B cell (primary cell): ENCODE data around the gene MND1. TPM values are rescaled to one million over a fixed set of nuclear protein-coding genes. Genes with fewer than 3 reads are reported as not detected.

Source experiments
- ATAC-seq: fragments of 200-7000 bp; cut with Tn5 transposase; one replicate; pipeline ENCODE4 v1.10.0; 2021; ENCODE audit warnings: low read depth, mild to moderate bottlenecking, moderate number of reproducible peaks, moderate library complexity
- CTCF ChIA-PET: fragments of 350-600 bp; sonication (Branson Sonifier 250); formaldehyde crosslinking; loops from one replicate; lab custom pipeline; 2021; ENCODE audit warnings: antibody characterized with exemption, inconsistent platforms; lab: Charles Lee
- POLR2A ChIA-PET: fragments of 350-600 bp; sonication (Branson Sonifier 250); formaldehyde crosslinking; loops from one replicate; lab custom pipeline; 2021; ENCODE audit warnings: antibody characterized with exemption; lab: Charles Lee
- DNase-seq: peaks from one replicate; pipeline ENCODE4 v3.0.0; 2013
- H2AFZ ChIP-seq: 2 replicates; pipeline ENCODE4 v1.6.1; 2012; ENCODE audit warnings: mild to moderate bottlenecking, low read depth, low read length; ENCODE audit not compliant: insufficient read depth, poor library complexity, severe bottlenecking
- H3K27ac ChIP-seq, 2 donors: 1 replicate in 1 of 2; 2 replicates in 1 of 2; pipeline ENCODE4 v1.5.1; 2012 to 2013; ENCODE audit warnings: low read length in 2 of 2, mild to moderate bottlenecking in 2 of 2, moderate library complexity in 1 of 2
- H3K27me3 ChIP-seq, 4 experiments: fragments of 200-600 bp in 1 of 4; sonication (generic) in 1 of 4; replicated peaks in 1 of 4; 1 replicate in 2 of 4; 2 replicates in 2 of 4; pipeline versions ENCODE4 v1.6.1 to v1.7.0; 2013 to 2016; ENCODE audit warnings: low read length in 3 of 4, mild to moderate bottlenecking in 2 of 4, mixed read lengths in 1 of 4, moderate library complexity in 1 of 4; ENCODE audit not compliant: insufficient read depth in 4 of 4, control insufficient read depth in 3 of 4; ENCODE audit errors: control extremely low read depth in 1 of 4
- H3K36me3 ChIP-seq, 2 experiments: replicated peaks in 1 of 2; 1 replicate in 1 of 2; 2 replicates in 1 of 2; pipeline versions ENCODE4 v1.6.1 to v1.7.1; 2013; ENCODE audit warnings: low read length in 1 of 2; ENCODE audit not compliant: insufficient read depth in 2 of 2, control insufficient read depth in 1 of 2; ENCODE audit errors: control extremely low read depth in 1 of 2, extremely low read depth in 1 of 2
- H3K4me1 ChIP-seq, 2 donors: fragments of 200-600 bp in 1 of 2; sonication (generic) in 1 of 2; 1 replicate in 1 of 2; 2 replicates in 1 of 2; pipeline versions ENCODE4 v1.5.1 to v1.6.1; 2013 to 2017; ENCODE audit warnings: low read length in 2 of 2; ENCODE audit not compliant: control insufficient read depth in 2 of 2, insufficient read depth in 2 of 2
- H3K4me2 ChIP-seq: replicated peaks from 2 replicates; pipeline ENCODE3; 2012; ENCODE audit warnings: mild to moderate bottlenecking, low read depth, low read length; ENCODE audit not compliant: poor library complexity, severe bottlenecking
- H3K4me3 ChIP-seq, 5 experiments: fragments of 200-600 bp in 1 of 5; sonication (generic) in 1 of 5; 1 replicate in 3 of 5; 2 replicates in 2 of 5; pipeline versions ENCODE4 v1.5.1 to v1.7.0; 2011 to 2016; ENCODE audit warnings: low read length in 4 of 5, mild to moderate bottlenecking in 4 of 5, low read depth in 2 of 5, control low read depth in 1 of 5, moderate library complexity in 1 of 5; ENCODE audit not compliant: insufficient read depth in 1 of 5; ENCODE audit errors: control extremely low read depth in 1 of 5, extremely low read depth in 1 of 5
- H3K79me2 ChIP-seq: fragments of 200-600 bp; sonication (generic); one replicate; pipeline ENCODE4 v1.6.0; 2016; ENCODE audit warnings: low read length; ENCODE audit not compliant: control insufficient read depth, insufficient read depth
- H3K9ac ChIP-seq: fragments of 200-600 bp; sonication (generic); 2 replicates; pipeline ENCODE4 v1.6.1; 2017; ENCODE audit warnings: mild to moderate bottlenecking, low read length, moderate library complexity
- H3K9me3 ChIP-seq, 3 donors: one replicate each; pipeline versions ENCODE4 v1.6.1 to v1.7.1; 2013; ENCODE audit warnings: low read length in 2 of 3; ENCODE audit not compliant: control insufficient read depth in 2 of 3, insufficient read depth in 1 of 3; ENCODE audit errors: control extremely low read depth in 1 of 3
- H4K20me1 ChIP-seq: 2 replicates; pipeline ENCODE4 v1.6.0; 2012; ENCODE audit warnings: mild to moderate bottlenecking, low read length; ENCODE audit not compliant: insufficient read depth, control insufficient read depth, poor library complexity, severe bottlenecking
- H3K27ac Mint-ChIP-seq: one replicate; pipeline ENCODE4 v1.8.0; 2021; ENCODE audit warnings: mixed read lengths
- H3K27me3 Mint-ChIP-seq: one replicate; pipeline ENCODE4 v1.8.0; 2021; ENCODE audit warnings: mixed read lengths
- H3K4me1 Mint-ChIP-seq: one replicate; pipeline ENCODE4 v1.8.0; 2021; ENCODE audit warnings: mixed read lengths
- H3K4me3 Mint-ChIP-seq: one replicate; pipeline ENCODE4 v1.8.0; 2021; ENCODE audit warnings: mixed read lengths
- H3K9me3 Mint-ChIP-seq: one replicate; pipeline ENCODE4 v1.8.0; 2022; ENCODE audit warnings: mixed read lengths; ENCODE audit not compliant: insufficient read depth
- EZH2 ChIP-seq: IDR thresholded peaks from 2 replicates; pipeline ENCODE4 v1.6.1; 2012; ENCODE audit warnings: borderline replicate concordance, low read depth, mild to moderate bottlenecking, moderate library complexity, low read length; ENCODE audit not compliant: insufficient read depth, poor library complexity, severe bottlenecking
- WGBS: methylation state at CpG from one replicate; pipeline ENCODE4 v1.1.5; 2013; ENCODE audit warnings: missing lambda C conversion rate; ENCODE audit not compliant: insufficient coverage; 5-methylcytosine and 5-hydroxymethylcytosine counted together
- intact Hi-C: fragments of 100-400 bp; cut with micrococcal nuclease; formaldehyde crosslinking; loops from one replicate; pipeline ENCODE4 v1.10.0; 2022
- polyA plus RNA-seq: library from polyadenylated mRNA; depleted of rRNA; stranded (reverse); fragments of >200 nt; gene quantifications from 2 replicates; pipeline ENCODE4 v1.2.3, GENCODE V29; 2012
- total RNA-seq, 2 donors: library from RNA; stranded (reverse); fragments of 120-200 nt in 1 of 2; gene quantifications; 1 replicate in 1 of 2; 2 replicates in 1 of 2; pipeline versions ENCODE4 v1.2.3 to v1.2.4, GENCODE V29; 2013 to 2022
- TF ChIP-seq, protein P1 (sequence below): fragments of 200-600 bp; IDR thresholded peaks from one replicate; pipeline ENCODE4 v1.8.0; 2022; ENCODE audit warnings: antibody characterized with exemption, mild to moderate bottlenecking

MND1 gene
- total and polyA plus RNA-seq, 2 donors (not counting 1 experiment from before 2014, with no cell fraction given) = not detected

DNA sequence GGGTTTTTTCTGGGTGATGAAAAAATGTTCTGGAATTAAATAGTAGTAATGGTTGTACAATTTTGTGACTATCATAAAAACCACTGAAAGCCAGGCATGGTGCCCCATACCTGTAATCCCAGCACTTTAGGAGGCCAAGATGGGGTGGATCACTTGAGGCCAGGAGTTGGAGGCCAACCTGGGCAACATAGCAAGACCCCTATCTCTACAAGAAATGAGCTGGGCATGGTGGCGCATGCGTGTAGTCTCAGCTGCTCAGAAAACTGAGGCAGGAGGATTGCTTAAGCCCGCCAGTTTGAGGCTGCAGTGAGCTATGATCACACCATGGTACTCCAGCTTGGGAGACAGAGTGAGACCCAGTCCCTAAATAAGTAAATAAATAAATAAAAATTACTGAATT, 63.4 kb downstream of the MND1 start:
- WGBS = no CpG with 5 or more reads among the region's 3 CpGs
- no peak overlapping the region for H3K4me3 Mint-ChIP-seq
- no peaks in the 10 kb centered on the region for H3K4me1 ChIP-seq
- H3K36me3 ChIP-seq = no peaks in the 10 kb centered on the region
- no peaks in the 10 kb centered on the region for H3K4me1 Mint-ChIP-seq
- ATAC-seq = no peak
- no peak for DNase-seq
- H3K27me3 ChIP-seq = no peaks in the 10 kb centered on the region
- TF ChIP-seq, protein P1, sequence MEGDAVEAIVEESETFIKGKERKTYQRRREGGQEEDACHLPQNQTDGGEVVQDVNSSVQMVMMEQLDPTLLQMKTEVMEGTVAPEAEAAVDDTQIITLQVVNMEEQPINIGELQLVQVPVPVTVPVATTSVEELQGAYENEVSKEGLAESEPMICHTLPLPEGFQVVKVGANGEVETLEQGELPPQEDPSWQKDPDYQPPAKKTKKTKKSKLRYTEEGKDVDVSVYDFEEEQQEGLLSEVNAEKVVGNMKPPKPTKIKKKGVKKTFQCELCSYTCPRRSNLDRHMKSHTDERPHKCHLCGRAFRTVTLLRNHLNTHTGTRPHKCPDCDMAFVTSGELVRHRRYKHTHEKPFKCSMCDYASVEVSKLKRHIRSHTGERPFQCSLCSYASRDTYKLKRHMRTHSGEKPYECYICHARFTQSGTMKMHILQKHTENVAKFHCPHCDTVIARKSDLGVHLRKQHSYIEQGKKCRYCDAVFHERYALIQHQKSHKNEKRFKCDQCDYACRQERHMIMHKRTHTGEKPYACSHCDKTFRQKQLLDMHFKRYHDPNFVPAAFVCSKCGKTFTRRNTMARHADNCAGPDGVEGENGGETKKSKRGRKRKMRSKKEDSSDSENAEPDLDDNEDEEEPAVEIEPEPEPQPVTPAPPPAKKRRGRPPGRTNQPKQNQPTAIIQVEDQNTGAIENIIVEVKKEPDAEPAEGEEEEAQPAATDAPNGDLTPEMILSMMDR = no peak
- H3K27me3 Mint-ChIP-seq = no peaks in the 10 kb centered on the region
- H3K27ac Mint-ChIP-seq = no peak overlapping the region
- peaks cover 0 to 1% (median 0%) of the 10 kb centered on the region in 3 donors for H3K9me3 ChIP-seq
- no peaks in the 10 kb centered on the region for H3K9me3 Mint-ChIP-seq
- H2AFZ ChIP-seq = no peak overlapping the region
- H3K4me3 ChIP-seq = no peak overlapping the region
- no peak overlapping the region for H3K27ac ChIP-seq
- intact Hi-C loops = no loop called here
- H3K79me2 ChIP-seq = no peaks in the 10 kb centered on the region
- no peak overlapping the region for H3K4me2 ChIP-seq
- H3K9ac ChIP-seq = no peak overlapping the region
- no peaks in the 10 kb centered on the region for H4K20me1 ChIP-seq
- CTCF ChIA-PET = no interaction called here
- POLR2A ChIA-PET = no interaction called here

DNA sequence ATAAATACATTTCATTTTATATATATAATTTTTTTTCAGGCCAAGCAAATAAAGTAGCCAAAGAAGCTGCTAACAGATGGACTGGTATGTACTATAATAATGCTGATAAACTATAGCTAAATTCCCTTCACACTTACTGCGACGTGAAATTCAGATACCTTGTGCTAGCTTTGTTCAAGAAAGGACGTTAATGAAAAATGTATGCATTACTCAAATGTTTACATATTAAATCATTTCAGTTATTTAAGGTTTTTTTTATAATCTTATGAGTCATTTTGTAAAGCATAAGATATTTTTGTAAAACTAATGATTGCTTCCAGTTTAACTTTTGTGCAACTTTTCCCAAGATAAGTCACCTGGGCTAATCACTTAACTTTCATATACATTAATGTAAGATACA, 64.4 kb downstream of the MND1 start:
- Histone ChIP-seq H2AFZ (no peak overlapping the region), H3K4me3 (no peak overlapping the region), H3K9ac (no peak overlapping the region), H3K4me2 (no peak overlapping the region), H3K27me3 (no peaks in the 10 kb centered on the region), H4K20me1 (no peaks in the 10 kb centered on the region), H3K4me1 (no peaks in the 10 kb centered on the region), H3K27ac (no peak overlapping the region), H3K36me3 (no peaks in the 10 kb centered on the region), H3K9me3 (peaks cover 0 to 1% (median 0%) of the 10 kb centered on the region in 3 donors), H3K79me2 (no peaks in the 10 kb centered on the region)
- POLR2A ChIA-PET = no interaction called here
- Mint-ChIP-seq H3K27ac (no peak overlapping the region), H3K9me3 (no peaks in the 10 kb centered on the region), H3K27me3 (no peaks in the 10 kb centered on the region), H3K4me1 (no peaks in the 10 kb centered on the region), H3K4me3 (no peak overlapping the region)
- WGBS = no CpG with 5 or more reads among the region's 3 CpGs
- intact Hi-C loops = no loop called here
- CTCF ChIA-PET = interaction anchor here (0.6 kb wide), 1 partner anchor 758 kb away, joined by 3 read pairs; no protein-coding TSS in a partner anchor
- ATAC-seq (no peak), DNase-seq (no peak)
- no peak for TF ChIP-seq EZH2
- TF ChIP-seq, protein P1 = no peak
